Caco-2 (cell line): Measurements from ENCODE around the gene TTC36. TPM values are rescaled to one million over a fixed set of nuclear protein-coding genes. Genes with fewer than 3 reads are reported as not detected.

Experiments used
- BruUV-seq: library from RNA; stranded (reverse); fragments of 400-500 nt; replicated peaks from 2 replicates; lab custom pipeline; 2021; lab: Mats Ljungman, UMichigan
- CTCF ChIA-PET: fragments of 300-600 bp; sonication (Branson Sonifier 250); formaldehyde crosslinking; loops from one replicate; lab custom pipeline; 2022; ENCODE audit warnings: antibody characterized with exemption; lab: Charles Lee
- POLR2A ChIA-PET: fragments of 300-600 bp; sonication (Branson Sonifier 250); formaldehyde crosslinking; loops from one replicate; lab custom pipeline; 2022; ENCODE audit warnings: antibody characterized with exemption; lab: Charles Lee
- DNase-seq, 2 experiments: peaks; one replicate each; pipeline versions ENCODE4 v3.0.0 to v3.0.0-alpha.2; 2020 to 2022
- H3K27me3 ChIP-seq: replicated peaks from 2 replicates; pipeline ENCODE4 v1.6.0; 2011; ENCODE audit warnings: low read length; ENCODE audit not compliant: control insufficient read depth, insufficient read depth
- H3K36me3 ChIP-seq: 2 replicates; pipeline ENCODE4 v1.5.1; 2011; ENCODE audit warnings: low read length; ENCODE audit not compliant: control insufficient read depth, insufficient read depth
- H3K4me1 ChIP-seq: fragments of 250-450 bp; sonication (Bioruptor Pico); 2 replicates; pipeline ENCODE4 v1.5.1; 2020; ENCODE audit warnings: mild to moderate bottlenecking
- H3K4me3 ChIP-seq: 2 replicates; pipeline ENCODE4 v1.5.1; 2011; ENCODE audit warnings: low read depth, mild to moderate bottlenecking, control low read depth, low read length
- H3K9me3 ChIP-seq: fragments of 250-450 bp; sonication (Bioruptor Pico); 2 replicates; pipeline ENCODE4 v1.5.1; 2020; ENCODE audit warnings: mild to moderate bottlenecking, moderate library complexity
- H3K27ac Mint-ChIP-seq: one replicate; pipeline ENCODE4 v1.8.0; 2022; ENCODE audit warnings: mixed read lengths; ENCODE audit not compliant: unreplicated experiment
- H3K27me3 Mint-ChIP-seq: one replicate; pipeline ENCODE4 v1.8.0; 2022; ENCODE audit warnings: mixed read lengths; ENCODE audit not compliant: insufficient read depth, unreplicated experiment
- H3K36me3 Mint-ChIP-seq: one replicate; pipeline ENCODE4 v1.8.0; 2022; ENCODE audit warnings: mild to moderate bottlenecking, mixed read lengths; ENCODE audit not compliant: insufficient read depth, unreplicated experiment
- H3K4me1 Mint-ChIP-seq: one replicate; pipeline ENCODE4 v1.8.0; 2022; ENCODE audit warnings: low read depth, mixed read lengths; ENCODE audit not compliant: unreplicated experiment
- H3K4me3 Mint-ChIP-seq: one replicate; pipeline ENCODE4 v1.8.0; 2022; ENCODE audit warnings: mild to moderate bottlenecking, moderate library complexity, mixed read lengths; ENCODE audit not compliant: unreplicated experiment
- H3K9me3 Mint-ChIP-seq: one replicate; pipeline ENCODE4 v1.8.0; 2022; ENCODE audit warnings: mixed read lengths; ENCODE audit not compliant: unreplicated experiment
- CTCF ChIP-seq, 2 experiments: fragments of 200-600 bp in 1 of 2; IDR thresholded peaks; 1 replicate in 1 of 2; 2 replicates in 1 of 2; pipeline versions ENCODE4 v1.5.1 to v1.8.0; 2011 to 2022; ENCODE audit warnings: antibody characterized with exemption in 1 of 2, control low read depth in 1 of 2, inconsistent platforms in 1 of 2, low read depth in 1 of 2, low read length in 1 of 2, mild to moderate bottlenecking in 1 of 2, moderate library complexity in 1 of 2; ENCODE audit not compliant: insufficient read depth in 1 of 2, severe bottlenecking in 1 of 2, unreplicated experiment in 1 of 2
- intact Hi-C: fragments of 100-400 bp; cut with micrococcal nuclease; formaldehyde crosslinking; loops from one replicate; pipeline ENCODE4 v1.10.0; 2022; ENCODE audit not compliant: unreplicated experiment
- total RNA-seq: library from RNA; stranded (reverse); gene quantifications from 2 replicates; pipeline ENCODE4 v1.2.3, GENCODE V29; 2022

Gene TTC36
- total RNA-seq, 1 experiment from 2014 or later, result 3.3 TPM

GRCh38 chr11:118560806-118561205, 33.5 kb downstream of the TTC36 start:
- Mint-ChIP-seq H3K4me3 (no peak overlapping the region), H3K36me3 (peaks cover 14% of the 10 kb centered on the region), H3K27ac (no peak overlapping the region), H3K27me3 (no peaks in the 10 kb centered on the region), H3K4me1 (peaks cover 9% of the 10 kb centered on the region), H3K9me3 (no peaks in the 10 kb centered on the region)
- intact Hi-C loops, result loop anchor here (10.0 kb wide), 1 partner anchor 46 kb away; no protein-coding TSS in a partner anchor
- BruUV-seq, result no TSS peak
- CTCF ChIA-PET, result no interaction called here
- no peaks in the 10 kb centered on the region for H3K4me1 ChIP-seq
- no peak for DNase-seq
- POLR2A ChIA-PET, result no interaction called here
- TF ChIP-seq CTCF (IDR thresholded peaks at IDR 0.05; ENCODE audit: insufficient read depth in 1 of 2, low read depth in 1 of 2, low read length in 1 of 2, severe bottlenecking in 1 of 2, unreplicated experiment in 1 of 2), result no peak
- no peaks in the 10 kb centered on the region for H3K27me3 ChIP-seq
- H3K4me3 ChIP-seq, result no peak overlapping the region
- no peaks in the 10 kb centered on the region for H3K9me3 ChIP-seq
- H3K36me3 ChIP-seq, result no peaks in the 10 kb centered on the region; the same call in 1 of the 2 replicates

- Mint-ChIP-seq H3K27ac (no peak overlapping the region), H3K9me3 (no peaks in the 10 kb centered on the region), H3K36me3 (no peaks in the 10 kb centered on the region), H3K27me3 (no peaks in the 10 kb centered on the region), H3K4me3 (peak overlapping the region; percentile 95), H3K4me1 (peaks cover 9% of the 10 kb centered on the region)
- intact Hi-C loops, result loop anchor here (5.0 to 10.0 kb wide), 2 partner anchors 50 to 163 kb away; partner anchors contain the start of gene ATP5MG
- Histone ChIP-seq H3K4me1 (no peaks in the 10 kb centered on the region), H3K27me3 (no peaks in the 10 kb centered on the region), H3K9me3 (no peaks in the 10 kb centered on the region), H3K4me3 (0 out of 2 replicates have a peak overlapping the region, but pooled peaks have one; percentile 6), H3K36me3 (no peaks in the 10 kb centered on the region)
- DNase-seq, result no peak
- BruUV-seq, result no TSS peak
- CTCF ChIA-PET, result no interaction called here
- no peak for TF ChIP-seq CTCF (IDR thresholded peaks at IDR 0.05; ENCODE audit: insufficient read depth in 1 of 2, low read depth in 1 of 2, low read length in 1 of 2, severe bottlenecking in 1 of 2, unreplicated experiment in 1 of 2)
- POLR2A ChIA-PET, result interaction anchor here (0.6 kb wide), 1 partner anchor 324 kb away, joined by 3 read pairs; no protein-coding TSS in a partner anchor
Observed at GRCh38 chr11:118565051-118565450, 37.8 kb downstream of the TTC36 start.

GRCh38 chr11:118569670-118570069, 42.4 kb downstream of the TTC36 start:
- intact Hi-C loops, result loop anchor here (5.0 to 10.0 kb wide), 2 partner anchors 55 to 167 kb away; partner anchors contain the start of gene ATP5MG
- TF ChIP-seq CTCF (IDR thresholded peaks at IDR 0.05; ENCODE audit: insufficient read depth in 1 of 2, low read depth in 1 of 2, low read length in 1 of 2, severe bottlenecking in 1 of 2, unreplicated experiment in 1 of 2), result no peak
- H3K9me3 ChIP-seq, result no peaks in the 10 kb centered on the region
- peaks cover 17% of the 10 kb centered on the region for H3K4me1 Mint-ChIP-seq
- BruUV-seq, result no TSS peak
- H3K4me3 ChIP-seq, result no peak overlapping the region
- no peaks in the 10 kb centered on the region for H3K36me3 ChIP-seq
- POLR2A ChIA-PET, result interaction anchor here (0.6 kb wide), 1 partner anchor 426 kb away, joined by 3 read pairs; no protein-coding TSS in a partner anchor
- H3K27me3 Mint-ChIP-seq, result no peaks in the 10 kb centered on the region
- H3K27ac Mint-ChIP-seq, result no peak overlapping the region
- no peaks in the 10 kb centered on the region for H3K27me3 ChIP-seq
- H3K36me3 Mint-ChIP-seq, result peaks cover 12% of the 10 kb centered on the region
- peaks cover 18% of the 10 kb centered on the region; the same call in 1 of the 2 replicates for H3K4me1 ChIP-seq
- no peak overlapping the region for H3K4me3 Mint-ChIP-seq
- no peak for DNase-seq
- CTCF ChIA-PET, result interaction anchor here (0.6 to 0.7 kb wide), 3 partner anchors 24 to 390 kb away, joined by 3 to 7 read pairs (median 3); no protein-coding TSS in a partner anchor
- H3K9me3 Mint-ChIP-seq, result no peaks in the 10 kb centered on the region
